ENCODE measurements around the gene TPSAB1. TPM values are rescaled to one million over a fixed set of nuclear protein-coding genes. Genes with fewer than 3 reads are reported as not detected.

TPSAB1 gene
- total RNA-seq, 1 donor from 2014 or later: not detected

Other genes starting within 250 kb of the TPSAB1 start
- not detected for gene SSTR5, start 168.0 kb upstream of the TPSAB1 start, total RNA-seq
- gene C1QTNF8, start 144.5 kb upstream of the TPSAB1 start, total RNA-seq: under 0.01 TPM
- 21.4 TPM for gene CACNA1H, start 87.6 kb upstream of the TPSAB1 start, total RNA-seq
- not detected for gene TPSG1, start 15.4 kb upstream of the TPSAB1 start, total RNA-seq
- not detected for gene TPSB2, start 10.5 kb upstream of the TPSAB1 start, total RNA-seq
- not detected for gene TPSD1, start 15.4 kb downstream of the TPSAB1 start, total RNA-seq
- gene UBE2I, start 68.9 kb downstream of the TPSAB1 start, total RNA-seq: 31.2 TPM
- 10.3 TPM for gene BAIAP3, start 92.9 kb downstream of the TPSAB1 start, total RNA-seq
- 32.2 TPM for gene TSR3, start 111.2 kb downstream of the TPSAB1 start, total RNA-seq
- 15.7 TPM for gene GNPTG, start 111.2 kb downstream of the TPSAB1 start, total RNA-seq
- 10.3 TPM for gene UNKL, start 174.0 kb downstream of the TPSAB1 start, total RNA-seq
- 9.6 TPM for gene UQCC4, start 180.0 kb downstream of the TPSAB1 start, total RNA-seq
- not detected for gene PERCC1, start 190.4 kb downstream of the TPSAB1 start, total RNA-seq
- gene CCDC154, start 203.9 kb downstream of the TPSAB1 start, total RNA-seq: 0.49 TPM
- gene CLCN7, start 234.3 kb downstream of the TPSAB1 start, total RNA-seq: 43.0 TPM
- not detected for gene PTX4, start 248.2 kb downstream of the TPSAB1 start, total RNA-seq

All from temporal lobe (tissue), 1 donor.